SK-N-MC (cell line): ENCODE results near the gene LIMS2.

Experiments
- EZH2 ChIP-seq: fragments of 200-600 bp; sonication (generic); IDR thresholded peaks from one replicate; pipeline ENCODE4 v1.6.1; 2017; ENCODE audit warnings: antibody characterized with exemption
- POLR2AphosphoS5 ChIP-seq: IDR thresholded peaks from 2 replicates; pipeline ENCODE4 v1.6.1; 2012; ENCODE audit warnings: mild to moderate bottlenecking, low read depth, low read length, borderline replicate concordance

DNA sequence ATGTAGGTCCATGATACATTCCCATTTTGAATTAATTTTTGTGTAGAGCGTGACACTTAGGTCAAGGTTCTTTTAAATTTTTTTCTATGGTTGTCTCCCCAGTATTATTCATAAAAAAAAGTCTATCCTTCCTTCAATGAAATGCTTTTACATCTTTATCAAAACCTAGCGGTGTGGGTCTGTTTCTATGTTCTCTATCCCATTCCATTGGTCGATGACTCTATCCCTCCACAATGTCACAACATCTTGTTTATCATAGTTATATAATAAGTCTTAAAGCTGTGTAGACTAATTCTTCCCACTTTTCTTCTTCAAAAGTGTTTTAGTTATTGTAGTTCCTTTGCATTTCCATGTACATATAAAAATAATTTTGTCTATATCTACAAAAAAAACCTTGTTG, 76.6 kb downstream of the LIMS2 start:
- TF ChIP-seq POLR2AphosphoS5 (no peak), EZH2 (no peak)
